HFF-Myc (cell line): ENCODE results near the gene MYL11.

Experiments used
- DNase-seq: peaks from one replicate; pipeline ENCODE4 v3.0.0-alpha.2; 2011; ENCODE audit warnings: low read depth; ENCODE audit errors: extremely low read depth
- H3K4me3 ChIP-seq: replicated peaks from 2 replicates; pipeline ENCODE4 v1.5.1; 2011; ENCODE audit warnings: low read depth, mild to moderate bottlenecking, control low read depth, low read length
- TF ChIP-seq, protein P1 (sequence below): IDR thresholded peaks from 2 replicates; pipeline ENCODE4 v1.5.1; 2012; ENCODE audit warnings: mild to moderate bottlenecking, low read depth, low read length, control low read depth; ENCODE audit errors: missing control alignments

MYL11 gene

DNA sequence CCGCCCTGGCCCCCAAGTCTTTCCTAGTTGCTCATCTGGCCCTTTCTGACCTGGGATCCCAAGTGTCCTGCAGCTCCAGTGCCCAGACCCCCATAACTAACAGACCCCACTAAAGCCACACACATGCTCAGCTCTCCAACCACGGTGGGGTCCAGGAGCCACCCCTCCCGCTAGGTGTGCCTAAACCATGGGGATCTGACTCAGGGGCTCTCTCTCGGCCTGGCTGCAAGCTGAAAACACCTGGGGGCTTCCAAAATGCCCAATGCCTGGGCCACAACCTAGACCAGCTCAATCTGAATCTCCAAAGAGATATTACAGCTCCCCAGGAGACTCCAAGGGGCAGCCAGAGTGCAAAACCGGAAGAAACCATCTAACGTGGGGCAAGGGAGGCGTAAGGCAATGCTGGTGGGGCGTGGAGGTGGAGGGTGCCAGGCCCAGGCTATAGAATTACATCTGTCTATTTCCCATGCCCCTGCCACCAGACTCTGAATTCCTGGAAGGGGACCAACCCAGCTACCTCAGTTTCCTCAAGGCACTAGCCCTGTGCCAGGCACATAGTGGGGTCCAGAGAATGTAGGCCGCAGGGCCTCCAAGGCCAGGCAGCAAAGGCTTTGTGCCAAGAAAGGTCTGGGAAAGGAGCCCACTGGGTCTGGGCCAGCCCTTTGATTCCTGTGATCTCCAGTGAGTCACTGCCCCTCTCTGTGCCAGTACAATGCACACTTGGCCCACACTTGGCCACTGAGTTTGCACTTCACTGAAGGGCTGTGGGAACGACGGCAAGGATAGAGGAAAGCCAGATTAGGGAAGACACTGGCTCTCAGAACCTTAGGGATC, 22.8 kb upstream of the MYL11 start:
- H3K4me3 ChIP-seq = no peak overlapping the region
- no peak for DNase-seq
- TF ChIP-seq, protein P1, sequence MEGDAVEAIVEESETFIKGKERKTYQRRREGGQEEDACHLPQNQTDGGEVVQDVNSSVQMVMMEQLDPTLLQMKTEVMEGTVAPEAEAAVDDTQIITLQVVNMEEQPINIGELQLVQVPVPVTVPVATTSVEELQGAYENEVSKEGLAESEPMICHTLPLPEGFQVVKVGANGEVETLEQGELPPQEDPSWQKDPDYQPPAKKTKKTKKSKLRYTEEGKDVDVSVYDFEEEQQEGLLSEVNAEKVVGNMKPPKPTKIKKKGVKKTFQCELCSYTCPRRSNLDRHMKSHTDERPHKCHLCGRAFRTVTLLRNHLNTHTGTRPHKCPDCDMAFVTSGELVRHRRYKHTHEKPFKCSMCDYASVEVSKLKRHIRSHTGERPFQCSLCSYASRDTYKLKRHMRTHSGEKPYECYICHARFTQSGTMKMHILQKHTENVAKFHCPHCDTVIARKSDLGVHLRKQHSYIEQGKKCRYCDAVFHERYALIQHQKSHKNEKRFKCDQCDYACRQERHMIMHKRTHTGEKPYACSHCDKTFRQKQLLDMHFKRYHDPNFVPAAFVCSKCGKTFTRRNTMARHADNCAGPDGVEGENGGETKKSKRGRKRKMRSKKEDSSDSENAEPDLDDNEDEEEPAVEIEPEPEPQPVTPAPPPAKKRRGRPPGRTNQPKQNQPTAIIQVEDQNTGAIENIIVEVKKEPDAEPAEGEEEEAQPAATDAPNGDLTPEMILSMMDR = no peak

DNA sequence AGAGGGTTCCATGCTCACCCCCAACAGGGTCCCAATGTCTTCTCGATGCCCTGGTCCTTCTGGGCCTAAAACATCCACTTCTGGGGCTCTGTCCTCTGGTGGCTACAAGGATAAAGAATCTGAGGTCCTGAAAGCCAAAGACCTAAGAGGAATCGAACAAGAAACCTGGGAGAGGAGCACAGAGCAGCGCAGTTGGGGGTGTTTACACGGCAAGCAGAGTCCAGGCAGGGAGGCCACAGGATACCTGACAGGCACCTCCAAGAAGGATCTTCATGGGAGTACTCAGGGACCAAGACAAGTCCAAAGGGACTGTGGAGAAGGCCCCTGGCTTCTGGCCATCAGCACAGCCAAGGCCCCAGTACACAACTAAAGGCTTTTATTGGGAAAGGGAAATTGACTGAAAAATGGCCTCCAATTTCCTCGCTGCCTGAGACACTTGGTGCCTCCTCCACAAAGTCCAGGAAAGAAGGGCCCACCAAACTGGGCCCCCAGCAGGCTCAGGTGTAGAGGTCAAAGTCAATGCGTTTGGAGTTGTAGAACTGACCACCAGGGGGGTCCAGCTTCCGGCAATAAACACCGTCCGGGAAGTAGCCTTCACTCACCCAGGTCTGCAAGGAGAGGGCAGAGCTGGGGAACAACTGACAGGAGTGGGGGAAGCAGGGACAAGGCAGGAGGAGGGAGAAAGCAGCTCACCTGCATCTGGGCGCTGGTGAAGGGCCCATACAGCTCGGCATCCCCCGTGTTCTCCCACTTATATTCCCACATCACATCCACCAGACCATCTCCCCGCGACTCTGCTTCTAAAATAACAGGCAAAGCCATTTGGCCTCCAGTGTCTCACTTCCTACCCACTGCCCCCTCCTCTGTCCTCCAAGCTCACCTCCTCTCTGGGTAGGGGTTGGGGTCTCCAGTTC, 21.9 kb upstream of the MYL11 start:
- TF ChIP-seq, protein P1 = no peak
- no peak overlapping the region for H3K4me3 ChIP-seq
- DNase-seq = no peak

DNA sequence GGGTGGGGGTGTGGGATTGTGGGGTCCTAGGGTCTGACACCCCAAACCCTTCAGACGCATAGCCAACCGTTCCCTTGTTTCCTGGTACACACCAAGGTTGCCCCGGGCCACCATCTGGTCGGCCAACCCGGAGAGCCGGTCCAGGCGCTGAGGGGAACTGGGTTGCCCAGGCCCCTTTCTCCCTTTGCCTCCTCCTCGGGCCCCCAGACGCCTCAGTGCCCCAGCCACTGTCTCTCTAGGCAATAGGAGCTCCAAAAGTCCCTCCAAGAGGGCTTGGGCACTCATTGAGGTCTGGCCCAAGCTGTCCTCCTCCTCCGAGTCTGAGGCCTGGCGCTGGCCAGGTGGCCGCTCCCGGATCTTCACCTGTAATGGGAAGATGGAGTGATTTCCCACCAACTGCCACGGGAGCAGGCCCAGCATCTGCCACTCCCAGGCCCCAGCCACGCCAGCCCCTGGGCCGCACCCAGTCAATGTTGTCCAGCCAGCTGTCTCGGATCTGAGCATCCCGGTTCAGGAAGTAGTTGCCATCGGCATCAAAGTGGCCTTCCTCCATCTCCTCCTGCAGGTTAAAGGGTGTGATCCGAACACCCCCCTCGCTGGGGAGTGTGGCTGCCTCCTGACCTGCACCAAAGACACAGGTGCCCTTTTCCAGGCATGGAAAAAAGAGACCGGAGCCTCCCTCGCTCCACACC, 21.0 kb upstream of the MYL11 start:
- peak overlapping the region; percentile 95 for H3K4me3 ChIP-seq
- no peak for DNase-seq
- TF ChIP-seq, protein P1 = no peak

DNA sequence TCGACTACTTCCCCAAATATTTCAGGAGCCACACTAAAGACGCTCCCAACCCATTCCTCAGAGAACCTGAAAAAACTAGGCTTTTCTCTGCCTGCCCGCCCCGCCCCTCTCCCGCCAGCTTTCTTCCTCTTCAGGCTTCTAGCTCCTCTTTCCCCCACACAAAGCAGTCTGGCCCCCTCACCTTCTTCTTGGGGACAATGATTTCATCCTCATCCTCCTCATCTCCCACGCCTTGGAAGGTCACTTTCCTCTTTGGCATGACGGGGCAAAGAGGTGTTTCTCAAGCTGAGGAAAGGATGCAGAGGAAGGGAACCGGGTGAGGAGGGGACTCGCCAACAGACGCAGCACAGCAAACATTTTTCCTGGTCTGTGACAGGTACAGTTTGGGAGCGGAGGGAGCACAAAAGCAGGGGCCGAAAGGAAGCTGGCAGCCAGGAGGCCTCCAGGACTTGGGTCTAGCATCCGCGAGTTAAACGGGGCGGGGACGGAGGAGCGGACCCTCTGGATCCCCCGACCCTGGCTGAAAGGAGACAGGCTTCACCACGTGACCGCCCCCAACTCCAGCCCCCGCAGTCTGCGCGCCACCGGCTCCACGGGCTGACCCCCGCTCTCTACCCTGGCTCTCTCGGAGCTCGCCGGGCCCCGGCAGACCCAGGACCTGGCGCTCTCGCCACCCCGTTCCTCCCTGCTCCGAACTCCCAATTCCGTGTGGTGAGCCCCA, 20.0 kb upstream of the MYL11 start:
- TF ChIP-seq, protein P1 = no peak
- peak overlapping the region; percentile 95 for H3K4me3 ChIP-seq
- no peak for DNase-seq

DNA sequence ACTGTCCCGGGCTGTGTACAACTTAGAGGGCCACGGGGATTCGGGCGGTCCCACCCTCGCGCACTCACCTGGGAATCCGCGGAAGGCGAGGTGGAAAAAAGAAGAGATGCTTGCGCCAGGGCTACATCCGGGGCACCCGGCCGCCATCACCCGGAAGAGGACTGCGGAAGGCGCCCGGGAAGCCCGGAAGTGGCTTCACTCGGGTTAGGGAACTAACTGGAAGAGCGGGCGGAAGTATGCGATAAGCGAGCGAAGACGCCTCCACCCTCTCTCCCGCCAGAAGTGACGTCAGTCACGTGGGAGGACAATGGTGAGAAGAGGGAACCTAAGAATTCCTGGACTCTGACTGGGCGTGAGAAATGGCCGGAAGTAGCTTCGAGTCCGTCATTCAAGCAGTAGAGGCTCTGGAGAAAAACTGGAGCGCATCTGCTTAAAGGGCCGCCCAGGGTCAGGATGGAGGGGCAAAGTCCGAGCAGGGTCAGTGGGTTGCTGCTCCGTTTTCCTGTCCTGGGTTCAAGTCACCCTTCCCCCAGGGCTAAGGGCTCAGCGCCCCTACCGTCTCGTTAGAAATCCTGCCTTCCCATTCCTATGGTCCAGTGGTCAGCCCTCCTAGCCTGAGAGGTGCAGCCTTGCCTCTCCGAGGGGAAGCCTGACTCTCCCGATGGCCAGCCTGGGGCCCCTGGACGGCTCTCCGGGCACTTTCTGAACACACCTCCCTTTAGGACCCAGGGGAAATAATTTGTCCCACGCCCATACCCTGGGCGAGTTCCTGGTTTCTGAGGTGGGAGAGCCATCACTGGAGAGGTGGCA, 19.3 kb upstream of the MYL11 start, which contains the start of gene CD2BP2:
Gene CD2BP2, minus strand, starts transcription at position 165 of the 810 bp plus-strand sequence. CDS start 627 bp downstream, outside the sequence.
- H3K4me3 ChIP-seq = peak within 1 kb of the TSS; percentile 95
- DNase-seq = peak; percentile 99
- TF ChIP-seq, protein P1 = no peak
